Panc1 (cell line): ENCODE results near the gene ZNF579. TPM values are rescaled to one million over a fixed set of nuclear protein-coding genes. Genes with fewer than 3 reads are reported as not detected.

Experiments used
- ATAC-seq: fragments of 200-7000 bp; cut with Tn5 transposase; 2 replicates; pipeline ENCODE4 v1.9.1; 2020; ENCODE audit warnings: mild to moderate bottlenecking, moderate library complexity
- BruUV-seq: library from RNA; stranded (reverse); fragments of 400-500 nt; replicated peaks from 2 replicates; lab custom pipeline; 2021; lab: Mats Ljungman, UMichigan
- CTCF ChIA-PET: fragments of 300-600 bp; sonication (Branson Sonifier 250); formaldehyde crosslinking; loops from one replicate; lab custom pipeline; 2022; ENCODE audit warnings: antibody characterized with exemption; lab: Charles Lee
- POLR2A ChIA-PET: fragments of 300-600 bp; sonication (Branson Sonifier 250); formaldehyde crosslinking; loops from one replicate; lab custom pipeline; 2022; ENCODE audit warnings: antibody characterized with exemption; lab: Charles Lee
- DNase-seq: peaks from one replicate; pipeline ENCODE4 v3.0.0-alpha.2; 2010; ENCODE audit warnings: low read depth, low spot score
- H3K27ac ChIP-seq: 2 replicates; pipeline ENCODE4 v1.5.1; 2011; ENCODE audit warnings: mild to moderate bottlenecking, low read length, inconsistent platforms
- H3K27me3 ChIP-seq: fragments of 200-500 bp; sonication (Bioruptor generic); 2 replicates; pipeline ENCODE4 v1.6.0; 2014; ENCODE audit warnings: low read length, inconsistent platforms; ENCODE audit not compliant: control insufficient read depth, insufficient read depth
- H3K36me3 ChIP-seq: fragments of 200-500 bp; sonication (Bioruptor generic); 2 replicates; pipeline ENCODE4 v1.5.1; 2014; ENCODE audit warnings: inconsistent platforms, mild to moderate bottlenecking, low read length, moderate library complexity; ENCODE audit not compliant: control insufficient read depth, insufficient read depth
- H3K4me1 ChIP-seq: 2 replicates; pipeline ENCODE4 v1.5.1; 2011; ENCODE audit warnings: inconsistent platforms, mild to moderate bottlenecking, low read length, moderate library complexity; ENCODE audit not compliant: control insufficient read depth, insufficient read depth
- H3K4me3 ChIP-seq, 2 experiments: 2 replicates each; pipeline ENCODE4 v1.5.1; 2011 to 2012; ENCODE audit warnings: low read depth in 2 of 2, low read length in 2 of 2, mild to moderate bottlenecking in 2 of 2, inconsistent platforms in 1 of 2, moderate library complexity in 1 of 2
- H3K9me3 ChIP-seq: fragments of 200-500 bp; sonication (Bioruptor generic); 2 replicates; pipeline ENCODE4 v1.5.1; 2014; ENCODE audit warnings: low read depth, mild to moderate bottlenecking, inconsistent platforms, low read length, moderate library complexity; ENCODE audit not compliant: control insufficient read depth, insufficient read depth
- CTCF ChIP-seq: fragments of 450-650 bp; IDR thresholded peaks from 2 replicates; pipeline ENCODE4 v1.5.1; 2017; ENCODE audit warnings: mild to moderate bottlenecking
- POLR2AphosphoS5 ChIP-seq: IDR thresholded peaks from 2 replicates; pipeline ENCODE4 v1.6.1; 2012; ENCODE audit warnings: mild to moderate bottlenecking, low read depth, low read length, moderate library complexity
- SIN3A ChIP-seq: IDR thresholded peaks from 2 replicates; pipeline ENCODE4 v1.6.1; 2012; ENCODE audit warnings: low read depth, mild to moderate bottlenecking, low read length, moderate library complexity, borderline replicate concordance; ENCODE audit not compliant: insufficient read depth
- TCF7L2 ChIP-seq: IDR thresholded peaks from 2 replicates; pipeline ENCODE4 v1.6.1; 2011; ENCODE audit warnings: mild to moderate bottlenecking, low read depth, low read length, inconsistent platforms
- in situ Hi-C: cut with HindIII; loops from 2 replicates; pipeline ENCODE4 v1.10.0; 2016; ENCODE audit warnings: low sequenced_read_pairs, low pct_unique_long_range_greater_than_20kb
- intact Hi-C: fragments of 100-400 bp; cut with micrococcal nuclease; formaldehyde crosslinking; loops from one replicate; pipeline ENCODE4 v1.10.0; 2022; ENCODE audit not compliant: unreplicated experiment
- total RNA-seq: library from RNA; stranded (reverse); gene quantifications from one replicate; pipeline ENCODE4 v1.2.1, GENCODE V29; 2021; ENCODE audit not compliant: unreplicated experiment
- TF ChIP-seq, protein P1 (sequence below), 2 experiments: IDR thresholded peaks; 2 replicates each; pipeline ENCODE4 v1.6.1; 2011 to 2012; ENCODE audit warnings: low read depth in 2 of 2, control low read depth in 1 of 2, low read length in 1 of 2, mild to moderate bottlenecking in 1 of 2, moderate library complexity in 1 of 2; ENCODE audit not compliant: insufficient read depth in 1 of 2

ZNF579 gene
- total RNA-seq, 1 experiment from 2014 or later: 39.5 TPM

DNA sequence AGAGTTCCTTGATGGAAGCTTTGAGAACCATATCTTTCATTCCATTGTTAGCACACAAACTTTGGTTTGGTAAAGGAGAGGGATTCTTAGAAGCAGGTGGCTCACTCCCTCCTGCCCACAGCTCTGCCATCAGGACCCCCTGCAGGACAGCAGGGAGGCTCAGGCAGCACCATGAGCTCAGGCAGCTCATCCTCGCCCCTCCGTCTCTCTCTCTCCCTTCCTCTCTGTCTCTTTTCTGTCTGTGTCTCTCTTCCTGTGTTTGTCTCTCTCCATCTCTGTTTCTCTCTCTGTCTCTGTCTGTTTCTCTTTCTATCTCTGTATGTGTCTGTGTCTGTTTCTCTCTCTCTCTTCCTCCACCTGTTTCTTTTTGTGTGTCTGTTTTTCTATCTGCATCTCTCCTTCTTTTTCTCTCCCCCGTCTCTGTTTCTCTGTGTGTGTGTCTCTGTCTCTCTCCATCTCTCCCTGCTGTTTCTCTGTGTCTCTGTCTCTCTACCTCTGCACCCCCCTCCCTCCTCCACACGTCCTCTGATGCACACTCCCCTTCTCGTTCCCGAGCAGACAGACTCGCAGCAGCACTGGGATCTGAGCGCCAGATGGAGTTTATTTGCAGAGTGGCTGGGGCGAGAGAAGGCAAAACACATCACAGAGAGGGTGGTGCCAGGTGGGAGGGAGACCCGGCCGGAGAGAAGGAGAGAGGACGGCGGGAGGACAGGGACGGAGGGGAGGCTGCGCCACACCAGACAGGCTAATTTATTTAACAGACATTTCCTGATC lies 52.4 kb downstream of the ZNF579 start:
- in situ Hi-C loops (no loop called here), intact Hi-C loops (no loop called here)
- TF ChIP-seq SIN3A: no peak
- TF ChIP-seq TCF7L2: no peak
- TF ChIP-seq CTCF: no peak
- no peak for TF ChIP-seq POLR2AphosphoS5
- TF ChIP-seq, protein P1, sequence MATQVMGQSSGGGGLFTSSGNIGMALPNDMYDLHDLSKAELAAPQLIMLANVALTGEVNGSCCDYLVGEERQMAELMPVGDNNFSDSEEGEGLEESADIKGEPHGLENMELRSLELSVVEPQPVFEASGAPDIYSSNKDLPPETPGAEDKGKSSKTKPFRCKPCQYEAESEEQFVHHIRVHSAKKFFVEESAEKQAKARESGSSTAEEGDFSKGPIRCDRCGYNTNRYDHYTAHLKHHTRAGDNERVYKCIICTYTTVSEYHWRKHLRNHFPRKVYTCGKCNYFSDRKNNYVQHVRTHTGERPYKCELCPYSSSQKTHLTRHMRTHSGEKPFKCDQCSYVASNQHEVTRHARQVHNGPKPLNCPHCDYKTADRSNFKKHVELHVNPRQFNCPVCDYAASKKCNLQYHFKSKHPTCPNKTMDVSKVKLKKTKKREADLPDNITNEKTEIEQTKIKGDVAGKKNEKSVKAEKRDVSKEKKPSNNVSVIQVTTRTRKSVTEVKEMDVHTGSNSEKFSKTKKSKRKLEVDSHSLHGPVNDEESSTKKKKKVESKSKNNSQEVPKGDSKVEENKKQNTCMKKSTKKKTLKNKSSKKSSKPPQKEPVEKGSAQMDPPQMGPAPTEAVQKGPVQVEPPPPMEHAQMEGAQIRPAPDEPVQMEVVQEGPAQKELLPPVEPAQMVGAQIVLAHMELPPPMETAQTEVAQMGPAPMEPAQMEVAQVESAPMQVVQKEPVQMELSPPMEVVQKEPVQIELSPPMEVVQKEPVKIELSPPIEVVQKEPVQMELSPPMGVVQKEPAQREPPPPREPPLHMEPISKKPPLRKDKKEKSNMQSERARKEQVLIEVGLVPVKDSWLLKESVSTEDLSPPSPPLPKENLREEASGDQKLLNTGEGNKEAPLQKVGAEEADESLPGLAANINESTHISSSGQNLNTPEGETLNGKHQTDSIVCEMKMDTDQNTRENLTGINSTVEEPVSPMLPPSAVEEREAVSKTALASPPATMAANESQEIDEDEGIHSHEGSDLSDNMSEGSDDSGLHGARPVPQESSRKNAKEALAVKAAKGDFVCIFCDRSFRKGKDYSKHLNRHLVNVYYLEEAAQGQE (IDR thresholded peaks at IDR 0.05; ENCODE audit: insufficient read depth in 1 of 2, low read depth in 2 of 2, low read length in 1 of 2): no peak
- Histone ChIP-seq H3K36me3 (no peaks in the 10 kb centered on the region), H3K4me1 (peaks cover 20% of the 10 kb centered on the region), H3K9me3 (no peaks in the 10 kb centered on the region), H3K27ac (no peak overlapping the region), H3K27me3 (no peaks in the 10 kb centered on the region), H3K4me3 (no peak overlapping the region)
- DNase-seq (no peak), ATAC-seq (no peak)
- ChIA-PET CTCF (no interaction called here), POLR2A (interaction anchor here (0.5 kb wide), 1 partner anchor 96 kb away, joined by 4 read pairs; the partner anchor contains the start of gene ZNF784)
- BruUV-seq: no TSS peak

DNA sequence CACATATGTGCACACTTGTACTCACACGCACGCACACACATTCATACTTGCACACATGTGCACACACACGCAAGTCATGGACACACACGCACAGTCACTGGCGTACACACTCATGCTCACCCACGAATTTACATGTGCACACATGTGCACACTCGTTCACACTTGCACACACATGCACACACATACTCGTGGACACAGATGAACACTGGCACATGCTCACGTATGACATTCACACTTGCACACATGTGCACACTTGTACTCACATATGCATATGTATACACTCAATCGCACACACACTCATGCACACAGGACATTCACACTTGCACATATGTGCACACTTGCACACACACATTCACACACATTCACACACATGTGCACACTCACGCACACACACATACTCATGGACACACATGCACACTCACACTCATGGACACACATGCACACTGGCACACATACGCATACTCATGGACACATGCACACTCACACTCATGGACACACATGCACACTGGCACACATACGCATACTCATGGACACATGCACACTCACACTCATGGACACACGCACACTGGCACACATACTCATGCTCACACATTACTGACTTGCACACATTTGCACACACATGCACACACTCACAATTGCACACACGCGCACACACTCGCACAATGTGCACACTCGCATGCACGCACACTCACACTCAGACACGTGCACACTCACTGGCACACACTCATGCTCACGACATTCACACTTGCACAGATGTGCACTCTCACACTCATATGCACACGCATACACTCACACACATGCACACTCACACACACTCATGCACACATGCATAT lies 53.2 kb downstream of the ZNF579 start:
- Histone ChIP-seq H3K4me3 (no peak overlapping the region), H3K4me1 (peaks cover 20% of the 10 kb centered on the region), H3K9me3 (no peaks in the 10 kb centered on the region), H3K36me3 (no peaks in the 10 kb centered on the region), H3K27me3 (no peaks in the 10 kb centered on the region), H3K27ac (no peak overlapping the region)
- DNase-seq (no peak), ATAC-seq (no peak)
- ChIA-PET CTCF (no interaction called here), POLR2A (interaction anchor here (0.5 kb wide), 1 partner anchor 97 kb away, joined by 4 read pairs; the partner anchor contains the start of gene ZNF784)
- in situ Hi-C loops: no loop called here
- no peak for TF ChIP-seq TCF7L2
- no peak for TF ChIP-seq POLR2AphosphoS5
- TF ChIP-seq, protein P1 (IDR thresholded peaks at IDR 0.05; ENCODE audit: insufficient read depth in 1 of 2, low read depth in 2 of 2, low read length in 1 of 2): no peak
- no peak for TF ChIP-seq SIN3A
- intact Hi-C loops: no loop called here
- BruUV-seq: no TSS peak
